NCI-H2171 (cell line): Measurements from ENCODE around the gene FAR2.
A peak's percentile ranks its signal among the peaks of the same experiment; 100 is the strongest.
"Not testable (repeated sequence)": the region's sequence is repeated elsewhere in the genome, so short reads cannot be mapped to it uniquely, and the experiment has no call there.

ENCODE experiments used
- DNase-seq: peaks from one replicate; lab custom pipeline; 2025; lab: John Stamatoyannopoulos, UW

Gene FAR2

GRCh38 chr12:29148911-29149690 lies at the start of gene FAR2:
FAR2 (plus strand) TSS chr12:29149278; CDS start chr12:29270450, 121,172 bp downstream.
- DNase-seq, result peak; percentile 50

DNA sequence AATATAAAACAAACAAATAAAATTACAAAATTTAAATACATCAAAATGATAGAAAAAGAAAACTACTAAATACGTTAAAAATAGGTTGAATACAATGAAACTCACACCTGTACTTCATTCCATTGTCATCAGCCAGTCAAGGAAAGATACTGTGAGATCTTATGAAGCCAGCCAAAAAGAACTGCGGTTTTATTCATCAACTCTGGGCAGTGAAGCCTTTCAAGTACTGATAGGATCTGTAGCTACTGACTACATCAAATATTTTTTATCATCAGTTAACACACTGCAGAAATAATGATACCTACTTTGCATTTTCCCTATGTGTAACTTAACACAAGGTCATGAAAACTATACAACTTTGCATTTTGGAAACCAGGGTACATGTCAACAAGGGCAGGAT lies 46.3 kb upstream of the FAR2 start:
- no peak for DNase-seq

DNA sequence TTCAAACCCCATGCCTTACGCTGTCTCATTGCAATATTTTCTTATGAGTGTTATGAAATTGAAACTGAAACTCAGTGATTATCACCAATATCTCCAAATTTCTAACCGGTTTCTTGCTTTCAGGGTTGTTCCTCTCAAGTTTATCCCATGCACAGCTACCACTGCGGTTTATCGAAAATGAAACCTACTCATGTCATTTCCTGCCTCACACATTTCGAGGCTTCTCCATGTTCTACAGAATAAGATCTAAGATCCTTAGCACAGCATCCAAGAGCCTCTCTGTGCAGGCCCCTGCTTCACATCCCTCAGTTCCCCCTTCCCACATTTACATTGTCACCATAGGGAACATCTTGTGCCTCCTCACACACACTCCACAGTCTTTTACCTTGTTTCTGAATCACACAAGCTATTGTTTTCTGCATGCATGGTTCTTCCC lies 45.5 kb upstream of the FAR2 start:
- no peak for DNase-seq

DNA sequence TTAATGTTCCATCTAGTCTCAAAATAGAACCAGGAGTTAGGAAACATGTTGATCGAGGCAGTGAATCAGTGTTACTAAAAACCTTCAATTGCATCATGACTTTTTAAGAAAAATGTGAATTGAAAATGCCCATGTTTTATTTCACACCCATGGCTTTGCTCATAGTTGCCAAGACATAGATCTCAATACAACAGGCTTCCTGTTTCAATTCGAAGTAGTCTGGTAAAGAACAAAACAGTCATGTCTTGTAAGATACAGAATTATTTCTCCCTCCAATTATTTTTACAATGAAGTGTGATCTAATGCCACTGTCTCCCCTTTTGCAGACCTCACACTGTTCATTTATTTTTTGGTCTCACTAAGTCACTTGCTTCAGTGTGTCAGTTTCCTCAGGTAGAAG lies 44.6 kb upstream of the FAR2 start:
- DNase-seq, result no peak

- DNase-seq, result no peak
These were observed 38.3 kb upstream of the FAR2 start for GRCh38 chr12:29110506-29111442.

DNA sequence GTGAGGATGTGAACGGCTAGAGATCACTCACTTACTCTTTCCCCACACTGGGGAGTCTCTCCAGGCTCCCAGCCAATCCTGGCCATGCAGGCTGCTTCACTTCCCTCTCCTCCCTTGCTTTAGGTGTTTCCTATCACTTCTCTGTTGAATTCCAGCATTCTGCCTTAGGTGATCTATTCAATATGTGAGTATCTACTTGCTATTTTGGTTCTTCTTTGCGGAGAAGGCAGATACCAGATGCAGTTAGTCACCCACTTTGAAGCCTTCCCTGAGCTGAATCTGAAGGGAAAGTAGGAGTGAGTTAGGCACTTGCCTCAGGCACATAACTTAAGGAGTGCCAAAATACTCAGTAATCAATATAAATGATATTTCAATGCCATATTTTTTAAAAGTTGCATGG lies 36.0 kb upstream of the FAR2 start:
- no peak for DNase-seq

GRCh38 chr12:29116414-29116813 lies 32.7 kb upstream of the FAR2 start:
- DNase-seq, result no peak

GRCh38 chr12:29131539-29131938 lies 17.5 kb upstream of the FAR2 start:
- DNase-seq, result no peak

DNA sequence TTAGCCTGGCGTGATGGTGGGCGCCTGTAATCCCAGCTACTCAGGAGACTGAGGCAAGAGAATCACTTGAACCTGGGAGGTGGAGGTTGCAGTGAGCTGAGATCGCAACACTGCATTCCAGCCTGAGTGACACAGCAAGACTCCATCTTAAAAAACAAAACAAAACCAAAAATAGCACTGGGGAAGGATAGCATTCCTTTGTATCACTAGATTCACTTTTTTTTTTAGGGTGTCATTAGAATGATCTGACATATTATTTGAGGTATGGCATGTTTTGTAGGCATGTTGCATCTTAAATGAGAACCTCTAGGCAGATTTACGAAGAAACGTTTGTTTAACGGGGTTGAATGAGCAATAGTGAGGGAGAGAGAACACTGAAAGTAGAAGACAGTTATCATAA lies 16.8 kb upstream of the FAR2 start:
- DNase-seq, result no peak

DNA sequence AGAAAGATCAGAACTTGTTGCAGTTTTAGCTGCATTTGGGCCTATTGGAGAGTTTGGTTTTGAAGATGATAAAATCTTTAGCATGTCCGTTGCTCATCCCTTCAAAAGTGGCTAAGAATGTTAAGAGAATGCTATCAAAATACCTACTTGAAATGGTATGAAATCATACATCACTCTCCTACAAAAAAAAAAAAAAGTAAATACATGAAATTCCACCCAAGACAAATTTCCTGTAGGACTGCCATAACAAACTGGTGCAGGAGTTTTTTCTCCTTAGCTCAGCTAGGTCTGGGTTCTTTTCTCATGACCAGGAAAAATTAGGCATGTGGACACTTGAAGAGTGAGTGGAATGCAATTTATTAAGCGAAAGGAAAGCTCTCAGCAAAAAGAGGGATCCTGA lies 15.9 kb upstream of the FAR2 start:
- DNase-seq, result no peak

GRCh38 chr12:29133680-29134079 lies 15.4 kb upstream of the FAR2 start:
- no peak for DNase-seq

- not testable (repeated sequence) for DNase-seq
These were observed 10.8 kb upstream of the FAR2 start for GRCh38 chr12:29138256-29138655.

GRCh38 chr12:29138855-29139254 lies 10.2 kb upstream of the FAR2 start:
- not testable (repeated sequence) for DNase-seq

- no peak for DNase-seq
These were observed 3.5 kb upstream of the FAR2 start for GRCh38 chr12:29145372-29146170.

- no peak for DNase-seq
These were observed 2.9 kb upstream of the FAR2 start for GRCh38 chr12:29146196-29146595.

DNA sequence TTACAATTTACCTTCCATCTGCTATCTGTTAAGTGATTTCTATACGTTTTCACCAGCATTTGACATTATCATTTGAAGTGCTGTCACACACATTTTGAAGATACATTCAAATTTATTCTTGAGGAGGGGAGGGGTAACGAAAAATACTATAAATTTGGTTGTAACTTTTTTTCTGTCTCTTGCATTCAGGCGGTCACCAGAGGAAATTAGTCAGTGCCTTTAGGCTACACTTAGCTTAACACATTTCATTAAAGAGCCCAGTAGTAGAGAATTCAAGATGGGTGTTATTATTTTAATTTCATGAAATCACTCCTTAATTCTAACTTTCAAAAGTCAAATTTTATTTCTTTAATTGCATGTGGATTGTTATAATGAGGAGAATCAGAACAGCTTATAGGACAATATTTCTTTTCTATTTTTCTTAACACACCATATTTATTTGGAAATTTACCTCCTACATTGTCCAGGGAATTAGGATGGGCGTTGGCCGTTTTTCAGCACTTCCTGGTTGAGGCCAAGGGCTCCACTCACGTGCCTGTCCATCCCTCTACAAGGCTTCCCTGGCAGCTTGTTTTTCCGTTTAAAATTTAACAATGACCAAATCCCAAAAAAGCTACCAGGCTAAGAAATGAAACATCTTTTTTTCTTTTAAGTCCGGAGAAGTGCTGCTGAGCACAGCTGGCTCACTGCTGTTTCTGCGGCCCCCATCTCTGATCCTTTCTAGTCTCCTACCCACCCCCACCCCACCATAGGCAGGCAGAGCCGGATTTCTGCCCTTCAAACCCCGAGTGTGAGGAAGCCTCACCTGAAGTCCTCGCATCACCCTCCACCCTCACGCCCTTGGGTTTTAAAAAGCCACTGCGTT lies 1.1 kb upstream of the FAR2 start:
- DNase-seq, result no peak

GRCh38 chr12:29148596-29148910 lies 525 bp upstream of the FAR2 start:
- no peak for DNase-seq

DNA sequence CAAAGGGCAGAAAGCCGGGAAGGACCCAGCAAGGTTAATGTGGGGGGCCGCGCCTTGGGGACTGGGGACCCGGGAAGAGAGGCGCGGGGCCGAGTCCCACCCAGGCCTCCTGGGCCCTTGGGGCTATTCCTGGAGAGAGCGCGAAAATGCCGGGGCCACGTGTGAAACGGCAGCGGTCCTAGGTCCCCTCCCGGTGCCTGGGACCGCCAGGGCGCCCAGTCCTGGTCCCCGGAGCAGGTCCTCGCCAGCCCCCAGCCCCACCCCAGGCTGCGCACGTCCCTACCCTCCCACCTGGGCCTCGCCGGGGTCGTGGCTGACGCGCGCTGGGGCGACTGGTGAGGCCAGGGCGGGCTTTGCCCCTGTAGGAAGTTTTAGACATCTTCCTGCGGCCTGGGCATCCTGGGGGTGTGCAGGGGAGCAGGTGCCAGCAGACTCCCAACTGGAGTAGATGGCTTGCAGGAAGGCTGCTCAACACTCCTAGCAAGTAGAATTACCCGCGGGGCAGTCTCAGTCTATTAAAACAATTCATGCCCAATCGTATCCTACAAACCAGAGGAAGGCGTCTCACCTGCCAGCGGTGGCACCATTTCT lies 708 bp downstream of the FAR2 start:
- peak; percentile 43 for DNase-seq

- DNase-seq, result no peak
These were observed 1.4 kb downstream of the FAR2 start for GRCh38 chr12:29150462-29150861.

DNA sequence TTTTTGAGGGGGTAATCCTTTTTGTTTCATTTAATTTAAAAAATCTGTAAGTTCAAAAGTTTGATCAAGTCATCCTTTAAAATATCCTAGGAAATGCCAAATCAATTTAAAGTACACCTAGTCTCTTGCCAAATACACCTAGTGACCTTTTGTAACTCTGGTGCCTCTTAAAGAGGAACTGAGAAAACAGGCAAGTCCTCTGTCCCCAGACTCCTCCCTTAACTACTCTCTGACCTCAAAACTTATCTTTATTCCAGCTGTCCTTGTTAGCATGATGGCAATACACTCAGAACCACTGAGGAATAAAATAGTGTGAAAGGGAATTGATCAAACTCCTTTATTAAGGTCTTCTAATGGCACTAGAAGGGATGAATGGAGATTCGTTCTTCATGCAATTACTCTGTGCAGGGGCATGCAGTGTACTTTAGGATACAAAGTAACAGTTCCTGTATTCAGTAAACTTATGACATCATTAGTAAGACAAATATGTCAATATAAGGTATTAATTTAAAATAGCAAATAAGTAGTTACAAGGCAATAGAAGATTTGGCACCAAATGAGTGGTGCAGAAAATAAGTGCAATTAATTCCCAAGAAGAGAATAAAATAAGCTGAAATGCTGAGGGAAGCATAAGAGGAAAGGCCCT lies 3.3 kb downstream of the FAR2 start:
- no peak for DNase-seq
